GM10266 (cell line): ENCODE data around the gene FAM240B.

Source experiments
- DNase-seq: peaks from one replicate; pipeline ENCODE4 v3.0.0; 2012; ENCODE audit errors: extremely low spot score
- TF ChIP-seq, protein P1 (sequence below): IDR thresholded peaks from 2 replicates; pipeline ENCODE4 v1.5.1; 2012; ENCODE audit warnings: mild to moderate bottlenecking, low read depth; ENCODE audit not compliant: control insufficient read depth, insufficient read depth; ENCODE audit errors: missing control alignments

Gene FAM240B

DNA sequence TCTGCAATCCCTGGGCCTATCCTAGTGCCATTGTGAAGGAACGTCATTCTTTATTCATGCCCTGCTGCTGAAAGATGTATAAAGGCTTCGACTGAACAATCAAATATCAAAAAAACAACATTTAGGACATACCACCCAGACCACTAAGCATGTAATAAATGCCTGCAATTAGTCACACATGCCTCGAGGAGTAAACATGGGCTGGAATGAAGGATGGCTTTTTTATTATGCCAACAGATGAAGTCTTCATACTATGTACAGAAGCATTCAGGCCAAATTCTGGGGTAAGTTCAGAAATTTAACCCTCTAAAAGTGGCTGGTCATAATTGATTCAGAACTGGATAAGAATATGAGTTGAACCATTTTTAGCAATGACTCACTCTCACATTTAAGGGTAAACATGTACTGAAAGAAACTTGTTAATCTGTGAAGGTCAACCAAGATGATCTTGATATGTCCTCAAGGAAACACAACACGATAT is 38.1 kb downstream of the FAM240B start:
- TF ChIP-seq, protein P1, sequence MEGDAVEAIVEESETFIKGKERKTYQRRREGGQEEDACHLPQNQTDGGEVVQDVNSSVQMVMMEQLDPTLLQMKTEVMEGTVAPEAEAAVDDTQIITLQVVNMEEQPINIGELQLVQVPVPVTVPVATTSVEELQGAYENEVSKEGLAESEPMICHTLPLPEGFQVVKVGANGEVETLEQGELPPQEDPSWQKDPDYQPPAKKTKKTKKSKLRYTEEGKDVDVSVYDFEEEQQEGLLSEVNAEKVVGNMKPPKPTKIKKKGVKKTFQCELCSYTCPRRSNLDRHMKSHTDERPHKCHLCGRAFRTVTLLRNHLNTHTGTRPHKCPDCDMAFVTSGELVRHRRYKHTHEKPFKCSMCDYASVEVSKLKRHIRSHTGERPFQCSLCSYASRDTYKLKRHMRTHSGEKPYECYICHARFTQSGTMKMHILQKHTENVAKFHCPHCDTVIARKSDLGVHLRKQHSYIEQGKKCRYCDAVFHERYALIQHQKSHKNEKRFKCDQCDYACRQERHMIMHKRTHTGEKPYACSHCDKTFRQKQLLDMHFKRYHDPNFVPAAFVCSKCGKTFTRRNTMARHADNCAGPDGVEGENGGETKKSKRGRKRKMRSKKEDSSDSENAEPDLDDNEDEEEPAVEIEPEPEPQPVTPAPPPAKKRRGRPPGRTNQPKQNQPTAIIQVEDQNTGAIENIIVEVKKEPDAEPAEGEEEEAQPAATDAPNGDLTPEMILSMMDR: no peak
- DNase-seq: no peak

DNA sequence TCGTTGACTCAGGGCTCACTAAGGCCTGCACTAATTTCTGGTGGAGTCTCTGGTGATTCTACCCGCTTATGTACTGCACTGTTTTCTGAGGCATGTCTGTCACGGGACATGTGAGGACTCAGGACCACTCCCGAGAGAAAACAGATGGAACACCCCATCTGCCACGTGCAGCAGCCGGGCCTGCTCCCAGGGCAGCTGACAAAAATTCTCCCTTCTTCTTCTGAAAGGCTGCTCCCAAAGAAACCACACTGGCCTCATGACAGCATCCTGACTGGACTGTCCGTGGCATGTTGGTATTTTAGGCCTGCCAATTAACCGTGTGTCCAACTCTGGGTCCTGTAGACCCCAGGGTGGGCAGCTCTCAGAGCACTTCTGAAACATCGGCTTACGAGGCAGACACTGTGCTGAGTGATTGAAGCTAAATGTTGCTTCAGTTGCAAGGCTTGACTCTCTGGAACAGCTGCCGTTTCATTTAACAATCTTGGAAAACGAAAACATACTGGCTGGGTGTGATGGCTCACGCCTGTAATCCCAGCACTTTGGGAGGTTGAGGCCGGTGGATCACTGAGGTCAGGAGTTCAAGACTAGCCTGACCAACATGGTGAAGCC is 39.0 kb downstream of the FAM240B start:
- TF ChIP-seq, protein P1: no peak
- DNase-seq: no peak

DNA sequence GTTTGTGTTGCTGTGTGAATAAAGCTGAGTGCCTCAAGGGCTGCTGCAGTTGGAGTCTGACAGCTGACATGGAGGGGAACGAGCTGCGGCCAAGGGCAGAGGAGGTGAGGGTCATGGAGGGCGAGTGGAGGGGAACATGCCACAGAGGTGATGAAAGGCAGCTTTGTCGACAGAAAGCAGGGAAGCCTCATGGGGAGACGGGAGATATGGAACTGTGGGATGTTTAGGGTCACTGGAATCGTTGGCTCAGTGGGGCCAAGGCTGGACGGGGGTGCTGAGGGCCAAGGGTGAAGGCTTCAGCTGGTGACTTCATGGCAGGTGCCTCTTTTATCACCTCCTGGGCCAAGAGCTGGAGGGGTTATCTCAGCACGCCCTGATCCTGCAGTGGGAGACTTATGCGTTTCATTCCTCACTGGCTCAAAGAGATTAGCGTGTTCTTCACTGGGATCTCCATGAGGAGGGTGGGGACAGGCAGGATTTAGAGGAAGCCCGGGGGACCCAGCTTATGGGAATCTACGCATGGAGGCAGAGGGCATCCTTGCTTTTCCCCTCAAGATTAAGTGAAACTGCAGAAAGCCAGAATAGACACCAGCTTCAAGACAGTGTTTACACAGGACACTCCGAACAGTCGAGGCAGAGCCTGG is 42.2 kb downstream of the FAM240B start:
- no peak for DNase-seq
- TF ChIP-seq, protein P1: no peak

DNA sequence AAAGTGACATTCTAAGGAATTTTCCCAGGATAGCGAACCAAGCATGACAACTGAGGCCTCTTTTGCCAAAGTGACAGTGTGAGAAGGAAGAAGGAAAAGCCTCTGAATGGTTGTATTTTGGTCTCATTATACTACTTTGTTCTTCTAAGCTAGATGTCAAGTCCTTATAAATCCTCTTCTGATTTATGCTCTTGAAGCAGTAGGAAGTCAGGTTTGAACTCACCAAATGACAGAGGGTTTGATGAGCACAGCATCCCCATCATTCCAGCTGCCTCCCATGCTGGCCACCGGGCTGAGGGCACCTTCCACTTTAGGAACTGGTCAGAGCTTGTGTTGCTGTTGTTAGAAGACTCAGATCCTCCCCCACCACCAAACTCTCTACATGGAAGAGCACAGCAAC is 44.1 kb downstream of the FAM240B start:
- TF ChIP-seq, protein P1: no peak
- no peak for DNase-seq

DNA sequence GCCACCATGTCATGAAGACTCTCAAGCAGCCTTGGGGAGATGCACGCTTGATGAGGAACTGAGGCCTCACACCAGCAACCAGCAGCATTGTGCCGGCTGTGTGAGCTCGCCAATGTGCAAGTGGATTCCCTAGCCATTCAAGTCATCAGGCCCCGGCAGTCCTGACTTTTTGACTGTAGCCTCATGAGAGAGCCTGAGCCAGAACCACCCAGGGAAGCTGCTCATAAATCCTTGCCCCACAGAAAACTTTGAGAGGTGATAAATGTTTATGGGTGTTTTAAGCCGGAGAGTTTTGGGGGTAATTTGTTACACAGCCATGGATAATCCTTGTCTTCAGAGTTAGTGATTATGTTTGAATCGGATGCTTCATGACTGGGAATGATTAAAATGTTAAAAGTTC is 44.7 kb downstream of the FAM240B start:
- TF ChIP-seq, protein P1: no peak
- DNase-seq: no peak

DNA sequence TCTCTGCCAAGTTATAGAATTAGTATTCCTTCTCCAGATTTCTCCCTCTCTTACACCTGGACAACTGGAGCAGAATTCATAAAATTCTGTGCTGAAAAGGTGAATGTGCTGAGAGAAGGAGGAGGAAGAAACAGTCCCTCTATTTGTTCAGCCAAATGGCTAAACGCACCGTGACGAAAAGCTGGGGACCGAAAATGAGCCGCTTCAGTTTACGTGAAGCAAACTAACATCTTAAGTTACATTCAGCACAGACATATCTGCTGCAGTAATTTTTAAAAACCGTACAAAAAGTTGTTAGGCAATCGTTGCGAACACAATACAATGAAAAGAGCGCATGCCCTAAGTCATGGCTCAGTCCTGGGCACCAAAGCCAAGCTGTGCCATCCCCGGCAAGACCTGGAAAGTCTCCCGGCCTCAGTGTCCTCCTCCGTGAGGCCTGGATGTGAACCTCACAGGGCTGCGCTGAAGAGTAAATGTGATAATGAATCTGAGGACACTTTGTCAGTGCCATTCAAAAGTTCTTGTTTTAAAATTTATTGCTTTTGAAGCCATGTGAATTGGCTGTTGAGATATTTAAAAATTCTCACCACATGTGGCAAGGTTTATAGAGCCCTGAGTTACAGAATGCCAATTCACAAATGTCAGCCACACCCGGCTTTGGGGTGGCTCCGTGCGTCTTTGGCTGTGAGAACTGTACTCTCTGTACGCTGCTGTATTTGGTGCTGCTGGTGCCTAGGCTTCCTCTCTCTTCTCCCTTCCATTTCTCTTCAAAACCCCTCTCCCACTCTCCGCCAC is 46.3 kb downstream of the FAM240B start:
- DNase-seq: no peak
- TF ChIP-seq, protein P1: no peak

DNA sequence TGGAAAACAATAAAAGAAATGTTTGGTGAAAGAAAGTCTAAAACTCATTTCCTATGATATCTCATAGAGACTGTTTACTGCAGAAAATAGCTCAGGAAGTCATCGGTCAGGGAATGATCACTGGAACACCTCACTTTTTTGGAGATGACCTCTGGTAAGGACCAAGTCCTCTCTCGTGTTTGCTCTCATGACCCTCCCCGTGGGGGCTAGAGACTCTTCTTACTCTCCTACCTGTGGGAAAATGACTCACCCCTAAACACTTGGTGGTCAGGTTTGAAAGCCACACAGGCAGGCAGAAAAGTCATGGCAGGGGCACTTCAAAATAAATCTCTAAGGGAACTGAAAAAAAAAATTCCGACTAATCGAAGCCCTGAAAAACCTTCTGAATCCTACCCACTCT is 48.2 kb downstream of the FAM240B start:
- DNase-seq: peak; percentile 33
- TF ChIP-seq, protein P1: no peak
